ENCODE data around the gene LITAFD. TPM values are rescaled to one million over a fixed set of nuclear protein-coding genes. Genes with fewer than 3 reads are reported as not detected.

The LITAFD gene
- total and polyA plus RNA-seq, 2 experiments from 2014 or later, result not detected

GRCh38 chr16:8924214-8924613 is 42.1 kb downstream of the LITAFD start:
- 92 to 94% methylated on average over 4 of the region's 4 CpGs for WGBS, 2 experiments (ENCODE audit: low coverage in 1 of 2, low lambda C conversion rate in 2 of 2, missing lambda C conversion rate in 2 of 2)
- H3K36me3 ChIP-seq (ENCODE audit: low read depth), result peaks cover 13% of the 10 kb centered on the region; the same call in 1 of the 2 replicates

GRCh38 chr16:8925455-8925854 is 43.3 kb downstream of the LITAFD start:
- H3K9me3 ChIP-seq (ENCODE audit: low read depth), result no peaks in the 10 kb centered on the region
- no peak overlapping the region for H3K4me2 ChIP-seq (ENCODE audit: unreplicated experiment)
- H3K36me3 ChIP-seq (ENCODE audit: low read depth), result peaks cover 11% of the 10 kb centered on the region; the same call in 1 of the 2 replicates
- peaks cover 11% of the 10 kb centered on the region for H3K4me1 ChIP-seq (ENCODE audit: insufficient read depth)
- peaks cover 29% of the 10 kb centered on the region; the same call in 1 of the 2 replicates for H4K20me1 ChIP-seq (ENCODE audit: insufficient read depth)
- no peak overlapping the region for H3K4me3 ChIP-seq
- H3K9ac ChIP-seq, result no peak overlapping the region
- H2AFZ ChIP-seq, result no peak overlapping the region
- H3K9me2 ChIP-seq (ENCODE audit: insufficient read depth), result no peaks in the 10 kb centered on the region
- no peak overlapping the region for H3K27ac ChIP-seq
- peaks cover 100% of the 10 kb centered on the region for H3K79me2 ChIP-seq (ENCODE audit: insufficient read depth)
- H3K27me3 ChIP-seq (replicated peaks; ENCODE audit: insufficient read depth), result no peaks in the 10 kb centered on the region
- TF ChIP-seq EZH2phosphoT487 (IDR thresholded peaks at IDR 0.05; ENCODE audit: insufficient read depth, low read depth) (no peak), EZH2 (IDR thresholded peaks at IDR 0.05; ENCODE audit: insufficient read depth, poor library complexity, severe bottlenecking) (no peak)
- peaks cover 17% of the 10 kb centered on the region for H3F3A ChIP-seq (ENCODE audit: insufficient read depth)
- 96 to 97% methylated on average over 7 of the region's 7 CpGs for WGBS, 2 experiments (ENCODE audit: low coverage in 1 of 2, low lambda C conversion rate in 2 of 2, missing lambda C conversion rate in 2 of 2)
- DNase-seq, result no peak
- in situ Hi-C loops (cut with MboI), result loop anchor here (25.0 kb wide), 1 partner anchor 1812 kb away; the partner anchor contains the start of gene NUBP1

More at GRCh38 chr16:8924214-8924613, 42.1 kb downstream of the LITAFD start:
- Histone ChIP-seq H3K9me3 (ENCODE audit: low read depth) (no peaks in the 10 kb centered on the region), H3K4me3 (no peak overlapping the region), H3K27ac (no peak overlapping the region), H4K20me1 (ENCODE audit: insufficient read depth) (peaks cover 21% of the 10 kb centered on the region; the same call in 1 of the 2 replicates), H3K4me1 (ENCODE audit: insufficient read depth) (peaks cover 14% of the 10 kb centered on the region), H3K9ac (no peak overlapping the region), H3K27me3 (replicated peaks; ENCODE audit: insufficient read depth) (no peaks in the 10 kb centered on the region), H3K4me2 (ENCODE audit: unreplicated experiment) (no peak overlapping the region), H3K79me2 (ENCODE audit: insufficient read depth) (peaks cover 99% of the 10 kb centered on the region), H3K9me2 (ENCODE audit: insufficient read depth) (no peaks in the 10 kb centered on the region), H3F3A (ENCODE audit: insufficient read depth) (peaks cover 26% of the 10 kb centered on the region), H2AFZ (no peak overlapping the region)
- TF ChIP-seq EZH2phosphoT487 (IDR thresholded peaks at IDR 0.05; ENCODE audit: insufficient read depth, low read depth), result no peak
- in situ Hi-C loops (cut with MboI), result no loop called here
- DNase-seq, result no peak

DNA sequence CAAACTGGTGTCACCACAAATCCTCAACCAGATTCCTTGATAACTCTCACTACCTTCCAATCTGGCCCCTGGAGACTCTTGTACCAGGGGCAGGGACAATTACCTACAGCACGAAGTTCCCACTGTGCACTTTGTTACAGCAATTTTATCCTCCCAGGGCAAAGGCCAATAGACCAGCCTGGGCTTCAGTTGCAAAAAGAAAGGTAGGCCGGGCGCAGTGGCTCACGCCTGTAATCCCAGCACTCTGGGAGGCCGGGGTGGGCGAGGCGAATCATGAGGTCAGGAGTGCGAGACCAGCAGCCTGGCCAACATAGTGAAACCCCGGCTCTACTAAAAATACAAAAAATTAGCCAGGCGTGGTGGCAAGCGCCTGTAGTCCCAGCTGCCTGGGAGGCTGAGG is 44.7 kb downstream of the LITAFD start:
- no peak overlapping the region for H3K27ac ChIP-seq
- H3K9me2 ChIP-seq (ENCODE audit: insufficient read depth), result no peaks in the 10 kb centered on the region
- H3K36me3 ChIP-seq (ENCODE audit: low read depth), result peaks cover 8% of the 10 kb centered on the region; the same call in 1 of the 2 replicates
- peaks cover 100% of the 10 kb centered on the region for H3K79me2 ChIP-seq (ENCODE audit: insufficient read depth)
- H2AFZ ChIP-seq, result no peak overlapping the region
- H3F3A ChIP-seq (ENCODE audit: insufficient read depth), result peaks cover 3% of the 10 kb centered on the region; the same call in 1 of the 2 replicates
- no peak overlapping the region for H3K4me3 ChIP-seq
- no peaks in the 10 kb centered on the region for H3K27me3 ChIP-seq (replicated peaks; ENCODE audit: insufficient read depth)
- DNase-seq, result no peak
- in situ Hi-C loops (cut with MboI), result loop anchor here (25.0 kb wide), 1 partner anchor 1810 kb away; the partner anchor contains the start of gene NUBP1
- no peak overlapping the region for H3K9ac ChIP-seq
- no peak overlapping the region for H3K4me2 ChIP-seq (ENCODE audit: unreplicated experiment)
- WGBS, 2 experiments (ENCODE audit: low coverage in 1 of 2, low lambda C conversion rate in 2 of 2, missing lambda C conversion rate in 2 of 2), result 97 to 99% methylated on average over 11 of the region's 11 CpGs
- TF ChIP-seq EZH2phosphoT487 (IDR thresholded peaks at IDR 0.05; ENCODE audit: insufficient read depth, low read depth) (no peak), EZH2 (IDR thresholded peaks at IDR 0.05; ENCODE audit: insufficient read depth, poor library complexity, severe bottlenecking) (no peak)
- H4K20me1 ChIP-seq (ENCODE audit: insufficient read depth), result peaks cover 37% of the 10 kb centered on the region; the same call in 1 of the 2 replicates
- no peaks in the 10 kb centered on the region for H3K9me3 ChIP-seq (ENCODE audit: low read depth)
- H3K4me1 ChIP-seq (ENCODE audit: insufficient read depth), result no peaks in the 10 kb centered on the region

GRCh38 chr16:8928467-8928957 is 46.4 kb downstream of the LITAFD start:
- H3K4me1 ChIP-seq (ENCODE audit: insufficient read depth), result no peaks in the 10 kb centered on the region
- no peaks in the 10 kb centered on the region for H3K27me3 ChIP-seq (replicated peaks; ENCODE audit: insufficient read depth)
- H3K27ac ChIP-seq, result no peak overlapping the region
- no peaks in the 10 kb centered on the region for H3K9me2 ChIP-seq (ENCODE audit: insufficient read depth)
- TF ChIP-seq EZH2 (IDR thresholded peaks at IDR 0.05; ENCODE audit: insufficient read depth, poor library complexity, severe bottlenecking), result no peak
- TF ChIP-seq EZH2phosphoT487 (IDR thresholded peaks at IDR 0.05; ENCODE audit: insufficient read depth, low read depth), result no peak
- H3F3A ChIP-seq (ENCODE audit: insufficient read depth), result no peaks in the 10 kb centered on the region
- WGBS, 2 experiments (ENCODE audit: low coverage in 1 of 2, low lambda C conversion rate in 2 of 2, missing lambda C conversion rate in 2 of 2), result 92 to 96% methylated on average over 10 of the region's 10 CpGs
- H3K4me2 ChIP-seq (ENCODE audit: unreplicated experiment), result no peak overlapping the region
- H2AFZ ChIP-seq, result no peak overlapping the region
- H3K4me3 ChIP-seq, result no peak overlapping the region
- H3K79me2 ChIP-seq (ENCODE audit: insufficient read depth), result peaks cover 100% of the 10 kb centered on the region
- in situ Hi-C loops (cut with MboI), result loop anchor here (25.0 kb wide), 1 partner anchor 1809 kb away; the partner anchor contains the start of gene NUBP1
- no peak overlapping the region for H3K9ac ChIP-seq
- H4K20me1 ChIP-seq (ENCODE audit: insufficient read depth), result peaks cover 51% of the 10 kb centered on the region
- peak; percentile 14 for DNase-seq
- H3K36me3 ChIP-seq (ENCODE audit: low read depth), result no peaks in the 10 kb centered on the region; the same call in 1 of the 2 replicates
- H3K9me3 ChIP-seq (ENCODE audit: low read depth), result no peaks in the 10 kb centered on the region

All from GM23248 (cell line).